ENCODE measurements around the gene PGS1.

PGS1 gene

DNA sequence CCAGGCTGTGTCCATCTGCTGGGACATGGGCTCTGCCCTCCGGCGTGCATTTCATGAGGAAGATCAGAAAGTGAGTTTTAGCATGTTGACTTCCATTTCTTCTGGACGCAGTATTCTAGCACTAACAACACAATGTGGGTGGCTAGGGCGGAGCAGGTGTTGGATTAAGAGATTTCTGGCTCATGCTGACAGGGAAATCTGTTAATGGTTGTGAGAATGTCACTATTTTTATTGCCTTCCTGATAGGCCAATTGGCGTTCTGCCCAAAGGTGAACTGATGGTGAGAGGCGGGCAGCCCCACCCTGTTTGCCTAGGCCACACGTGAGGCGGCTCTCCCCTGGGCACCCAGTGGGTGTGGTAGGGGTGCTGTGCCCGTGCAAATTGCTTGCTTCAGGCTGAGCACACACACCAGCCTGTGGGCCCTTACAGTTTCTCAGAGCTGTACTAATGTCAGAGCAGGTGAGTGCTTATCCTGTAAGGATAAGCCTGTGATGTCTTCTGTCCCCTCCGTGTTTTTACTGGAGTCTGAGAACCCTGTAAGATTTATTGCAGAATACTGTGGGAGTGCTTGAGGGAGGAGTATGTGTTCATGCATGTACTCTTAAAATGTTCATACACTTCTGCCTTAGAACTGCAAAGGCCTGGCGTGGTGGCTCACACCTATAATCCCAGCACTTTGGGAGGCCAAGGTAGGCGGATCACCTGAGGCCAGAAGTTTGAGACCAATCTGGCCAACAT lies 30.9 kb downstream of the PGS1 start:
- H3K27ac ChIP-seq = no peak overlapping the region
- no peak overlapping the region for H3K4me3 ChIP-seq
- no peak for TF ChIP-seq POLR2AphosphoS5 (IDR thresholded peaks at IDR 0.05; ENCODE audit: borderline replicate concordance, low read depth, low read length)
- no peak for TF ChIP-seq EZH2 (IDR thresholded peaks at IDR 0.05)
- no peak for TF ChIP-seq FOXP2 (optimal IDR thresholded peaks at IDR 0.05; ENCODE audit: control extremely low read depth, extremely low read length, insufficient read depth)
- peaks cover 7% of the 10 kb centered on the region; the same call in 1 of the 2 replicates for H3K36me3 ChIP-seq (ENCODE audit: insufficient read depth, low read length)
- no peaks in the 10 kb centered on the region for H3K9me3 ChIP-seq (ENCODE audit: low read depth, low read length)
- no peak for DNase-seq (ENCODE audit: low read depth, low spot score)
- H3K9ac ChIP-seq (ENCODE audit: insufficient read length) = no peak overlapping the region

DNA sequence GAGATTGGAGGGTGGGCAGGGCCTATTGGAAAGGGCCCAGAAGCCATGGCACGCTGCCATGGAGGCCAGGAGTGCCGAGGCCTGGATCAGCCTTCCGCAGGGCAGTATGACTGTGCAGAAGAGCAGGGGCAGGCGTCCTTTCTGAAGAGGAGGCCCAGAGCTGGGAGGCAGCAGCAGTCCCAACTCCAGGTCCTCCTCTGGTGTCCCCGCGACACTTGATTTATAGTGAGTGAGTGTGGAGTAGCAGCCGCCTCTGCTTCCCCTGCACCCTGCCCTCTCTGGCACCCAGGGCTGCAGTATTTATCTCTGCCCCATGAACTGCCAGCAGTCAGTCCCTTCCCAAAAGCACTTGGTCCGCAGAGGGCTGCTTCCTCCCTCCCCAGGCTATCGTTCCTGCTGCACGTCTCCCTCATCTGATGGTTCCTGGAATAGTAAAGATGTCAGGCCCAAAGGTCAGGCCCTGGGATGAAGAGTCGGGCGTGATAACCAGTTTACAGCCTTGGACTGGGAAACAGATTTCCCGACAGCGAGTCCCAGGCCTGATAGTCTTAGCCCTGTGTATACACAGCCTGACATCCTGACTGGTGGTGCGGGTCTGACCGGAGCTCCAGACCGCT lies 32.9 kb downstream of the PGS1 start:
- no peaks in the 10 kb centered on the region for H3K9me3 ChIP-seq (ENCODE audit: low read depth, low read length)
- no peaks in the 10 kb centered on the region; the same call in 1 of the 2 replicates for H3K36me3 ChIP-seq (ENCODE audit: insufficient read depth, low read length)
- DNase-seq (ENCODE audit: low read depth, low spot score) = no peak
- no peak overlapping the region for H3K27ac ChIP-seq
- TF ChIP-seq FOXP2 (optimal IDR thresholded peaks at IDR 0.05; ENCODE audit: control extremely low read depth, extremely low read length, insufficient read depth) (no peak), POLR2AphosphoS5 (IDR thresholded peaks at IDR 0.05; ENCODE audit: borderline replicate concordance, low read depth, low read length) (no peak), EZH2 (IDR thresholded peaks at IDR 0.05) (no peak)
- H3K4me3 ChIP-seq = no peak overlapping the region
- no peak overlapping the region for H3K9ac ChIP-seq (ENCODE audit: insufficient read length)

DNA sequence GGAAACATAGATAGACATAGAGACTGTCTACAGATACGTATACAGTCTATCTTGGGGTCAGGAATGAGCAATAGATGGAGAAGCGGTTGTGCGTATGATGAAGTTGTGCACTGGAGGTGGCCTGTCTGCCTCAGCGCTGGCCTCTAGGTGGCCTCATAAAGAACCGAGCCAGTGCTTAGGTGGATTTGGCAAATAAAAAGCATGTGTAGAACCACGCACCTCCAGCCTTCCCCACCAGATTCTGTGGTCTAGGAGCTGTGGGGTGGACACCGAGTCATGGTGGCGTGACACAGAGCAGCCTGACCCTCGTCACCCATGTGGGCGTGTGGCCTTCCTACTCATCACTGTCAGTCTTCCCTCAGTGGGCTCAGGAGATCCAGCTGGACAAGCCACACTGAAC lies 34.0 kb downstream of the PGS1 start:
- Histone ChIP-seq H3K27ac (no peak overlapping the region), H3K9me3 (ENCODE audit: low read depth, low read length) (no peaks in the 10 kb centered on the region), H3K36me3 (ENCODE audit: insufficient read depth, low read length) (no peaks in the 10 kb centered on the region; the same call in 1 of the 2 replicates), H3K9ac (ENCODE audit: insufficient read length) (no peak overlapping the region), H3K4me3 (no peak overlapping the region)
- no peak for DNase-seq (ENCODE audit: low read depth, low spot score)
- TF ChIP-seq FOXP2 (optimal IDR thresholded peaks at IDR 0.05; ENCODE audit: control extremely low read depth, extremely low read length, insufficient read depth) (no peak), EZH2 (IDR thresholded peaks at IDR 0.05) (no peak), POLR2AphosphoS5 (IDR thresholded peaks at IDR 0.05; ENCODE audit: borderline replicate concordance, low read depth, low read length) (no peak)

DNA sequence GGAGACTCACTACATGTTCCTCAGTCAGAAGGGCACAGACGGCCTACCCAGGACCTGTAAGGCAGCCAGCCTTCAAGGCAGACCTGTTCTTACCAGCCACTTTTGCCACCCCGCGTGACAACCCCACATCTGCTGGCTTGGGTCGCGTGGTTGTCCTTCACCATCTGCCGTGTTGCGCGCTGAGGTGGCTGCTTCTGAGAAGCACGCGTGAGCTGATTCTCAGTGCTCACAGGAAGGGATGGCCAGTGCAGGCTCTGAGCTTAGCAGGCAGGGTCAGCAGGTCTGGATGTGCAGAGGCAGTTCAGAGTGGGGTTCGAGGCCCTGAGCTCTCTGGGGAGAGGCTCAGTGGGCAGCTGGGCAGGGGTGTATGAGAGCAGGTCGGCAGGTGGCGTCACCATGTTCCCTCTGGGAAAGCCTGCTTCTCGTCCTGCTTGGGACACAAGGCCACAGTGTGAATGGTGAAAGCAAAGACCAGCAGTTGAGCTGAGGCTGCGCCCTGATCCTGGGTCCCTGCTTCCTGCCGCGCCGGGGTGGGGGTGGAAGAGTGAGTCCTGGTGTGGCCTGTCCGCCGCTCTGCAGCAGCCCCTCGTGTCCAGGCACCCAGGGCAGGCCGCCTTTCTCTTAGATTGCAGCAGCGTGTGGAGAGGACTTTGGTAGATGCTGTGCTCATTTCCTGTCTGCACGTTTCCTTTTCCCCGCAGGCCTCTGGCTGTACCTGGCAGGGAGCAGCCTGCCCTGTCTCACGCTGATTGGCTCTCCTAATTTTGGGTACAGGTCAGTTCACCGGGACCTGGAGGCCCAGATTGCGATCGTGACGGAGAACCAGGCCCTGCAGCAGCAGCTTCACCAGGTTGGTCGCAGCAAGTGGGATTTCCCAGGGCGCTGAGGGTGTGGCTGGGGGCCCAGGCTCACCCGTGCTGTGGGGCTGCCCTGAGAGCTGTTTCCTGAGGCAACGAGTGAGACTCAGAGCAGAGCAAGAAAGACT lies 36.0 kb downstream of the PGS1 start:
- Histone ChIP-seq H3K9me3 (ENCODE audit: low read depth, low read length) (no peaks in the 10 kb centered on the region), H3K36me3 (ENCODE audit: insufficient read depth, low read length) (peaks cover 3% of the 10 kb centered on the region; the same call in 1 of the 2 replicates), H3K27ac (no peak overlapping the region), H3K9ac (ENCODE audit: insufficient read length) (no peak overlapping the region), H3K4me3 (no peak overlapping the region)
- TF ChIP-seq EZH2 (IDR thresholded peaks at IDR 0.05) = no peak
- TF ChIP-seq POLR2AphosphoS5 (IDR thresholded peaks at IDR 0.05; ENCODE audit: borderline replicate concordance, low read depth, low read length) = no peak
- no peak for TF ChIP-seq FOXP2 (optimal IDR thresholded peaks at IDR 0.05; ENCODE audit: control extremely low read depth, extremely low read length, insufficient read depth)
- DNase-seq (ENCODE audit: low read depth, low spot score) = no peak

DNA sequence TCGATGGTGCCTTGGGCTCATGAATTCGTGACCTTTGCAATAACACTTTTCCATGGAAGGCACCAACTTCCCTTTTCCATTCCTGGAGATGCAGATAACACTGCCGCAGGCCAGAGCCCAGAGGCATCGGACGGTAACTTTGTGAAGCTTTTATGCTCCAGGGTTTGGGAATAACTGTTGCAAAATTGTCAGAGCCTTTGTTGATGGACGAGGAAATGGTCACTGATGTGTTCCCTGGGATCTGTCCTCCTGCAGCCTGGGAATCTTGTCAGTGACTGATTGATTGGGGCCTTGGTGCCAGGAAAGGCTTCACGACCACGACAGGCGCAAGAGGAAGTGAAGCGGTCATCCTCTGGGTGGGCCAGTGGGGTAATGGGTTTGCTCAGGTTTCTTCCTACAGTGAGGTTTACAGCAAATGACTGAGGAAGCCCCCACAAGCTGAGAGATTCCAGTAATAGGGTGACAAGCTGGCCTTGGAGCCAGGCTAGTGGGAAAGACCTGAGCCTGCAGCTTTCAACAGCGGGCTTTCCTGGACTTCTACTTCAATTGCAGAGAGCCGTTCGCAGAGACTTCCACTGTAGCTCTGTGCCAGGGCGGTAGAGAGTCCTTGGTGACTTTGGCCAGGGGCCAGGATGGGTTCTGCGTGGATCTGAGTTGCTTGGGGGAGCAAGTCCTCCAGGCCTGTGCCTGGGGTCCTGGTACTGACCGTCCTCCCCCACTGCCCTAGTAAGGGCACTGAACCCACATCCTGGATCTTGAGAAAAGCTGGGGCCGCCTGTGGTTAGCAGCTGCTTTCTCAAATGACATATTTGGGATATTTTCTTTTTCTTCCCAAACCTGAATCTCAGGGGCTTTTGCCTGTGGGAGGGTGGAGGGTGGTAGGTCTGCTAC lies 37.6 kb downstream of the PGS1 start:
- H3K9ac ChIP-seq (ENCODE audit: insufficient read length) = peak overlapping the region; percentile 8
- no peak overlapping the region for H3K4me3 ChIP-seq
- peaks cover 15% of the 10 kb centered on the region; the same call in 1 of the 2 replicates for H3K36me3 ChIP-seq (ENCODE audit: insufficient read depth, low read length)
- no peaks in the 10 kb centered on the region for H3K9me3 ChIP-seq (ENCODE audit: low read depth, low read length)
- TF ChIP-seq POLR2AphosphoS5 (IDR thresholded peaks at IDR 0.05; ENCODE audit: borderline replicate concordance, low read depth, low read length) (no peak), FOXP2 (optimal IDR thresholded peaks at IDR 0.05; ENCODE audit: control extremely low read depth, extremely low read length, insufficient read depth) (no peak)
- no peak for DNase-seq (ENCODE audit: low read depth, low spot score)
- H3K27ac ChIP-seq = peak overlapping the region; percentile 54

DNA sequence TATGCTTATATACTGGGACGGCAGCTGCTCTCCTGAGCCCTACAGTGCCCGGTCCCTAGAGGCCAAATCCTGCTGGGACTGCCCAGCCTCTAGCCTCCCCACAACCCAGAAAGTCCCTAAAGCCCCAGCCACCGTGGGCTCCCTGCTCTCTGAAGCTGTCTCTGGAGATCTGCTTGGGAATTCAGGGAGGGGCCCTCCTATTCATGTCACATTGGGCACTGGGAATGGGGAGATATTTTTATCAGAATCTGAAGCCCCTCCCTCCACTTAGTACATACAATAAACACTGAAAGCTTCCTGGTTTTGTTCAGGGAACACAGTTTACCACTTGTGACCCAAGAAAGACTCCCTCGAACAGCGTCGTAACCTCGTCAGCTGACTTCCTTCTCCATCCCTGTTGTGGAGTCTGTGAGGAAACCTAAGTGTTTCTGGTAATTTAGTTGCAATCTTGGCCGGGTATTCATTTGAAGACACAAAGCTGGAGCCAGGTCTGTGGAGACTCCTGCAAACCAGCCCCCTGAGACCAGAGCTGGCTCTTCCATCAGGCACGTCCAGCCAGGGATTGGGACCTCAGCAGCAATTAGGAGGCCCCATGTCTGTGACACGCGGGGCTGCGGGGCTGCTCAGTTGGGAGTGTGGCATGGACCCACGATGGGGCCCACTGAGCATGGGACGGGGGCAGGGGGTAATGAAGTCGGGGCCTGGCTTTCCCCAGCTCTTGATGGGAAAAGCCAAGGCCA lies 38.5 kb downstream of the PGS1 start:
- no peak for DNase-seq (ENCODE audit: low read depth, low spot score)
- peak overlapping the region; percentile 54 for H3K27ac ChIP-seq
- peaks cover 19% of the 10 kb centered on the region; the same call in 1 of the 2 replicates for H3K36me3 ChIP-seq (ENCODE audit: insufficient read depth, low read length)
- H3K9ac ChIP-seq (ENCODE audit: insufficient read length) = peak overlapping the region; percentile 8
- no peak for TF ChIP-seq FOXP2 (optimal IDR thresholded peaks at IDR 0.05; ENCODE audit: control extremely low read depth, extremely low read length, insufficient read depth)
- TF ChIP-seq EZH2 (IDR thresholded peaks at IDR 0.05) = no peak
- no peak for TF ChIP-seq POLR2AphosphoS5 (IDR thresholded peaks at IDR 0.05; ENCODE audit: borderline replicate concordance, low read depth, low read length)
- H3K4me3 ChIP-seq = no peak overlapping the region
- H3K9me3 ChIP-seq (ENCODE audit: low read depth, low read length) = no peaks in the 10 kb centered on the region

DNA sequence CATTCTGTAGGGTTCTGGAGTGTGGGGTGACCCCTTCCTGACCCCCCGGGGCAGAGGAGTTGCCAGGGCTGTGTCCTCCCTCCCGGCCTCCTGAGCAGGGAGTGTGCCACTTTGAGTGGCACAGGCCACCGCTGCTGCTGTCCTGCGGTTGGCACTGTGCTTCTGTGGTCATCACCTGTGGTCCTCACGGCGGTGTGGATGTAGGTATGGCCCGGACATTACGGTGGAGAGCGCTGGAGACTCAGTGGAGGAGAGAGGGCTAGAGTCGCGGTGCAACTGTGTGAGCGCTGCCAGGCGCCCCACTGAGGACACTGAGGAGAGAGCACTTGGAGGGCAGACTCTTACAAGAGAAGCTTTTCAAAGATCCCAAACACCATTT lies 39.1 kb downstream of the PGS1 start:
- Histone ChIP-seq H3K9me3 (ENCODE audit: low read depth, low read length) (no peaks in the 10 kb centered on the region), H3K27ac (no peak overlapping the region), H3K36me3 (ENCODE audit: insufficient read depth, low read length) (peaks cover 19% of the 10 kb centered on the region; the same call in 1 of the 2 replicates), H3K9ac (ENCODE audit: insufficient read length) (no peak overlapping the region), H3K4me3 (no peak overlapping the region)
- TF ChIP-seq POLR2AphosphoS5 (IDR thresholded peaks at IDR 0.05; ENCODE audit: borderline replicate concordance, low read depth, low read length) = no peak
- TF ChIP-seq EZH2 (IDR thresholded peaks at IDR 0.05) = no peak
- no peak for TF ChIP-seq FOXP2 (optimal IDR thresholded peaks at IDR 0.05; ENCODE audit: control extremely low read depth, extremely low read length, insufficient read depth)
- DNase-seq (ENCODE audit: low read depth, low spot score) = no peak
